ENCODE results near the gene DLK1.

- no peak for TF ChIP-seq CTCF (IDR thresholded peaks at IDR 0.05)
- no peak for TF ChIP-seq POLR2A (IDR thresholded peaks at IDR 0.05)
- no peak for TF ChIP-seq EP300 (IDR thresholded peaks at IDR 0.05)
- no peak for TF ChIP-seq POLR2AphosphoS5 (IDR thresholded peaks at IDR 0.05)
Measured at GRCh38 chr14:100746326-100746725, 19.6 kb downstream of the DLK1 start.
